Measurements from ENCODE around the gene AGBL4.

GRCh38 chr1:48848035-48848434 is 1175.7 kb downstream of the AGBL4 start:
- no peak for TF ChIP-seq POLR2A (IDR thresholded peaks at IDR 0.05)
- TF ChIP-seq CTCF (IDR thresholded peaks at IDR 0.05): no peak
